GM18526 (cell line): Measurements from ENCODE around the gene CNOT2.

Experiments
- POLR2A ChIP-seq: IDR thresholded peaks from 3 replicates; pipeline ENCODE4 v1.6.1; 2011; ENCODE audit not compliant: insufficient read length; ENCODE audit errors: extremely low read depth

Gene CNOT2, protein sequence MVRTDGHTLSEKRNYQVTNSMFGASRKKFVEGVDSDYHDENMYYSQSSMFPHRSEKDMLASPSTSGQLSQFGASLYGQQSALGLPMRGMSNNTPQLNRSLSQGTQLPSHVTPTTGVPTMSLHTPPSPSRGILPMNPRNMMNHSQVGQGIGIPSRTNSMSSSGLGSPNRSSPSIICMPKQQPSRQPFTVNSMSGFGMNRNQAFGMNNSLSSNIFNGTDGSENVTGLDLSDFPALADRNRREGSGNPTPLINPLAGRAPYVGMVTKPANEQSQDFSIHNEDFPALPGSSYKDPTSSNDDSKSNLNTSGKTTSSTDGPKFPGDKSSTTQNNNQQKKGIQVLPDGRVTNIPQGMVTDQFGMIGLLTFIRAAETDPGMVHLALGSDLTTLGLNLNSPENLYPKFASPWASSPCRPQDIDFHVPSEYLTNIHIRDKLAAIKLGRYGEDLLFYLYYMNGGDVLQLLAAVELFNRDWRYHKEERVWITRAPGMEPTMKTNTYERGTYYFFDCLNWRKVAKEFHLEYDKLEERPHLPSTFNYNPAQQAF

GRCh38 chr12:70242695-70243509 is at the start of gene CNOT2:
CNOT2 (plus strand) TSS chr12:70243433; CDS start chr12:70278227, 34,794 bp downstream.
- TF ChIP-seq POLR2A = peak; percentile 69

DNA sequence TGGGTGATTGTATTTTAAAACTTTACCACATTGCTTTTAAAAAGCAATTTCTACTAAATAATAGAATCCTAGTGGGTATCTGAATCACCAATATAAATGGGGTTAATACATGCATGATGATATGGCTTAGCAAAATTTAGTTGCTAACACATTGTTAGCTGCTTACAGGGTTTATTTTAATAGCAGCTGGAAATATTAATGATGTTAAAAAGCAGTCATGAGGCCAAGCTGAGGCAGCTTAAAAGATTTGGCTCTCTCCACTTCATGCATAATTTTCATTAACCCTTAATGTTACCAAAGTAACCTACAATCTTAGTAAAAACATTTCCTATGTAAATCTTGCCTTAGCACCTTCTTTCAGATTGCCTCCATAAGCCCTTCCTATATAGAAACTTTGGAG is 49.2 kb upstream of the CNOT2 start:
- TF ChIP-seq POLR2A = no peak

DNA sequence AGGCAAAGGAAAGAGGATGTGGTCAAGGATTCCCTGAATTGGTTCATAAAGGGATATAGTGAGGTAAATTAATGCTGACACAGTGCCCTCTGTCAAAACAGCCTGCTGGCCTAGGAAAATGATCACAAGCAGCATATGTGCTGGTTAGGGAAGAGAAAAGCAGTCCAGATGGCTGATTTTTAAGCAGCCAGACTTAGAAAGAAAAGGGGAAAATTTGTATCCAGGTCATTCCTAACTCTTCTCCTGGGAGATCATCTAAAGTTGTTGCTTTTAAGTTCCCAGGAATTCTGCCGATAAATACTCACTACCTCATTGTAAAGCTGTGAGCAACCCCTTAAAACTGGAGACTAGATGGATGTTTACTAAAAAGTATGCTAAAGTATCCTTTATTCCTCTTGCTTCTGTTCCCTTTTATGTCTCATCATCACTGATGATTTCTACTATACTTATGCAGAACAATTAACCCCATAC is 46.4 kb upstream of the CNOT2 start:
- no peak for TF ChIP-seq POLR2A

- TF ChIP-seq POLR2A = no peak
Measured at GRCh38 chr12:70197345-70197744, 45.9 kb upstream of the CNOT2 start.

DNA sequence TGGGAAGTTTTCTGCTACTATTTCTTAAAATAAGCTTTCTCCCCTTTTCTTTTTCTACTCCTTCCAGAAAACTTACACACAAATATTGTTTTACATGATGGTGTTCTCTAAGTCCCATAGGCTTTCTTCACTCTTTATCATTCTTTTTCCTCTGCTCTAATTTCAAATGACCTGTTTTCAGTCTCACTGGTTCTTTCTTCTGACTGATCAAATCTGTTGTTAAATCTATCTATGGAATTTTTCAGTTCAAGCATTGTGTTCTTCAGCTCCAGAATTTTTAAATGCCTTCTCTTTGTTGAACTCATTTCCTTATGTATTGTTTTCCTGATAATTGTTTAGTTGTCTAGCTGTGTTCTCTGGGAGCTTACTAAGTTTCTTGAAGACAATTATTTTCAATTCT is 29.5 kb upstream of the CNOT2 start:
- TF ChIP-seq POLR2A = no peak

GRCh38 chr12:70214972-70215617 is 28.1 kb upstream of the CNOT2 start:
- no peak for TF ChIP-seq POLR2A

DNA sequence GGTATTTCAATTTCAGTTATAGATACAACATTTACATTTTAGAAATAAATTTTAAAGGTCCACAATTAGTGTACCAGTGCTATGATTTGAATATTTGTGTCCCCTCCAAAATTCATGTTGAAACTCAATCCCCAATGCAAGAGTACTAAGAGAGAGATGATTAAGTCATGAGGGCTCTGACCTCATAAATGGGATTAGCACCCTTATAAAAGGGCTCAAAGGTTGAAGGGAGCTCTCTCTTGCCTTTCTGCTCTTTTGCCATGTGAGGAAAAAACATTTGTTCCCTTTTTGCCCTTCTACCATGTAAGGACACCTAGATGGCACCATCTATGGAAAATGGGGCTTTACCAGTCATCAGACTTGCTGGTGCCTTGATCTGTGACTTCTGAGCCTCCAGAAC is 25.8 kb upstream of the CNOT2 start:
- no peak for TF ChIP-seq POLR2A

DNA sequence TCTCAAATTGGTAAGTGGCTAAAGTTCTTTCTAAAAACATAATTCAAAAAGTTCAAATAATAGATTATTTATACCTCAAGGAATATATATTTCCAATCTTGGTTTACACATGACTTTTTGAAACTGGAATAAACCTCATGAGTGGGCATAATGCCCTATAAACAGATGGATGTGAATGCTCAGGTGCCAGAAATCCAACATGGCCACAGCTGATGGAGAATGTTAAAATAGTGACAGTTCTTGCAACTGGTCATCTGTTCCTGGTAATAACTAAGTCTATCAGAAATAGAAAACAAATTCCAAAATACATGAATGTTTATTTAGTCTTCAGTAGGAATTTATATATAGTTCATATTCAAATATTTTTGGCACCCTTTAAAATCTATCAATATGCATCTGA is 21.6 kb upstream of the CNOT2 start:
- no peak for TF ChIP-seq POLR2A

DNA sequence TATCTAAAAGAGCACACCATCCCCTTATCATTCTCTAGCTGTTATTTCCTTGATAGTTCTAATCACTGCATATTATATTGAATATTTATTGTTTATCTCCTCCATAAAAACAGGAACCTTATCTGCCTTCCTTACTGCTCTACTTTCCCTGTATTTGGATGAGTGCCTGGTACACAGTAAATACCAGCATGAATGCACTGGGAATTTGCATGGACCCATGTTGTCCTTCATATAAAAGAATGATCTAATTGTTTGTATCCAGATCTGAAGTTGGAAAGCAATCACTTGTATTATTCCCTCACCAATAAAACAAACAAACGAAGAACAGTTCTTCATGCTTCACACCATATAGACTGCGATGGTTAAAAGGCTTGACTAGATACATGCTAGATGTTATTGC is 15.3 kb upstream of the CNOT2 start:
- no peak for TF ChIP-seq POLR2A

GRCh38 chr12:70230934-70231606 is 12.2 kb upstream of the CNOT2 start:
- no peak for TF ChIP-seq POLR2A

DNA sequence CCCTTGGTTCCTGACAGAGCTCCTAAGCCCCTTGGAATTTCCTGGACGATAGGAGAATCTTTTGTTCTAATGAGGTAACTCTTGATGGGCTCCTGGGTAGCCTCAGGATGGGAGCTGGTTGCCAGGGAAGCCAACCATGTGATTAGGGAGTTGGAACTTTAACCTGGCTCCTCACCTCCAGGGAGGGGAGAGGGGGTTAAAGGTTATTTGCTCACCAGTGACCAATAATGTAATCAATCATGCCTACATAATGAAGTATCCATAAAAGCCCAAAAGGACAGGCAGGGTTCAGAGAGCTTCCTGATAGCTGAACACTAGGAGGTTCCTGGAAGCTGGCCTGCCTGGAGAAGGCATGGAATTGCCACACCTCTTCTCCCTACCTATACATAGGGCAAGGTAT is 6.2 kb upstream of the CNOT2 start:
- TF ChIP-seq POLR2A = no peak

- TF ChIP-seq POLR2A = no peak
Measured at GRCh38 chr12:70240673-70241072, 2.6 kb upstream of the CNOT2 start.

DNA sequence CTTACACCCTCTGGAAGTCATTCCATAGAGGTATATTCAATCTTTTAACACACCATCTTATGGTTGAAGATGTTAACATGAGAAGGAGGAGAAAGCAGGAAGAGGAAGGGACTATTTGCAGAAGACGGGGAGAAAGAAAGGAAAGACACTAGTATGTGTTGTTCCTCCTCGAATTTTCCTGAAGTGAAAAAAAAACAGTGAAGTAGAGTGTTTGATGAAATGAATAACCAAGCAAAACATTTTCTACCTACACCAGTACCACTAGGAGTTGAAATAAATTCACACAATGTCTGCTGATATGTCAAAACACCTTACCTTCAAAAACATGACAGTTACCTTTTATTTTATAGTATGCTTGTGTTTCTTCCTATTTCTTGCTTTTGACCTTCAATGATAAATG is 1.4 kb upstream of the CNOT2 start:
- no peak for TF ChIP-seq POLR2A

- TF ChIP-seq POLR2A = peak; percentile 8
Measured at GRCh38 chr12:70243510-70244371, 508 bp downstream of the CNOT2 start.
